Endothelial cell (in vitro differentiated cells): ENCODE results near the gene C16orf95. TPM values are rescaled to one million over a fixed set of nuclear protein-coding genes. Genes with fewer than 3 reads are reported as not detected.
"Not testable (repeated sequence)": the region's sequence is repeated elsewhere in the genome, so short reads cannot be mapped to it uniquely, and the experiment has no call there.

Experiments used
- DNase-seq: peaks from one replicate; pipeline ENCODE4 v3.0.0; 2021; ENCODE audit warnings: low spot score
- H3K27ac Mint-ChIP-seq: one replicate; pipeline ENCODE4 v1.8.0; 2021; ENCODE audit warnings: mixed read lengths, inconsistent platforms; ENCODE audit not compliant: unreplicated experiment
- H3K27me3 Mint-ChIP-seq: one replicate; pipeline ENCODE4 v1.8.0; 2021; ENCODE audit warnings: mild to moderate bottlenecking, moderate library complexity, mixed read lengths, inconsistent platforms; ENCODE audit not compliant: unreplicated experiment
- H3K36me3 Mint-ChIP-seq: one replicate; pipeline ENCODE4 v1.8.0; 2021; ENCODE audit warnings: mild to moderate bottlenecking, low read depth, mixed read lengths, inconsistent platforms; ENCODE audit not compliant: unreplicated experiment
- H3K4me1 Mint-ChIP-seq: one replicate; pipeline ENCODE4 v1.8.0; 2021; ENCODE audit warnings: mild to moderate bottlenecking, mixed read lengths, inconsistent platforms; ENCODE audit not compliant: unreplicated experiment
- H3K4me3 Mint-ChIP-seq: one replicate; pipeline ENCODE4 v1.8.0; 2021; ENCODE audit warnings: mild to moderate bottlenecking, mixed read lengths, inconsistent platforms; ENCODE audit not compliant: unreplicated experiment
- H3K9me3 Mint-ChIP-seq: one replicate; pipeline ENCODE4 v1.8.0; 2021; ENCODE audit warnings: mixed read lengths, inconsistent platforms; ENCODE audit not compliant: unreplicated experiment
- total RNA-seq: library from RNA; stranded (reverse); fragmentation: NEBNext Ultra II Directional; extraction: Animal tissue kit (Norgen Biotek cat#: 25700); gene quantifications from one replicate; pipeline ENCODE4 v1.2.1, GENCODE V29; 2021; ENCODE audit not compliant: unreplicated experiment
- TF ChIP-seq, protein P1 (sequence below): fragments of 200-600 bp; sonication (generic); IDR thresholded peaks from one replicate; pipeline ENCODE4 v1.5.0; 2021; ENCODE audit warnings: antibody characterized with exemption; ENCODE audit not compliant: unreplicated experiment

C16orf95 gene
- total RNA-seq, 1 donor from 2014 or later, result 6.5 TPM

DNA sequence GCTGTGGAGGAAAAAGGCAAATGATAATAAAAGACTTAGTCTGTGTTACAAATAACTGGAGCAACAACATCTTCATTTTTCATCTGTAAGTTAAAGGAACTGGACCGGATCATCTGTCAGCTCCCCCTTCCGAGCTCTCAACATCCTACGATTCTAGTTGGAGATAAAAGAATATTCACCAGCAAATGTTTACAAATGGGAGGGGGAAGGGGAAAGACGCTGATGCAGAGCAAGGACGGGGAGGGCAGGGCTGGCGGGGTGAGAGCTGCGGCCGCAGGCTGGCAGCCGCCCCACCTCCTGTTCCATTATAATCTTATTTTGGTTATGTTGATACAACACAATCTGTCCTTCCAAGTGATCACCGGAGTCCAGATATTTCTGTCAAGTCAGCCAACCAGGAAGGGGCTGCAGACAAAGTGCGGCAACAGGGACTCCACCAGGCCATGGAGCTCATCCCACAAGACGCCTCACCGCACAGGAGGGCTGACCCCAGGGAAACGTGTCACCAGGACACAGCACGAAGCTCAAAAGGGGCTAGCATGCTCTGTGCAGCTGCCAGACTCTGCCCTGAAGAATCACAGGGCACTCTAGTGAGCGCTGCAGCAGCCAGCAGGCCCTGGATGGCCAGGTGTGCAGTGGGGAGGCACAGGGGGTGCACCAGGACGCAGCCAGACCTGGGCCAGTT lies 46.7 kb upstream of the C16orf95 start:
- no peak for DNase-seq
- TF ChIP-seq, protein P1, sequence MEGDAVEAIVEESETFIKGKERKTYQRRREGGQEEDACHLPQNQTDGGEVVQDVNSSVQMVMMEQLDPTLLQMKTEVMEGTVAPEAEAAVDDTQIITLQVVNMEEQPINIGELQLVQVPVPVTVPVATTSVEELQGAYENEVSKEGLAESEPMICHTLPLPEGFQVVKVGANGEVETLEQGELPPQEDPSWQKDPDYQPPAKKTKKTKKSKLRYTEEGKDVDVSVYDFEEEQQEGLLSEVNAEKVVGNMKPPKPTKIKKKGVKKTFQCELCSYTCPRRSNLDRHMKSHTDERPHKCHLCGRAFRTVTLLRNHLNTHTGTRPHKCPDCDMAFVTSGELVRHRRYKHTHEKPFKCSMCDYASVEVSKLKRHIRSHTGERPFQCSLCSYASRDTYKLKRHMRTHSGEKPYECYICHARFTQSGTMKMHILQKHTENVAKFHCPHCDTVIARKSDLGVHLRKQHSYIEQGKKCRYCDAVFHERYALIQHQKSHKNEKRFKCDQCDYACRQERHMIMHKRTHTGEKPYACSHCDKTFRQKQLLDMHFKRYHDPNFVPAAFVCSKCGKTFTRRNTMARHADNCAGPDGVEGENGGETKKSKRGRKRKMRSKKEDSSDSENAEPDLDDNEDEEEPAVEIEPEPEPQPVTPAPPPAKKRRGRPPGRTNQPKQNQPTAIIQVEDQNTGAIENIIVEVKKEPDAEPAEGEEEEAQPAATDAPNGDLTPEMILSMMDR, result no peak
- H3K9me3 Mint-ChIP-seq, result no peaks in the 10 kb centered on the region
- H3K27ac Mint-ChIP-seq, result no peak overlapping the region
- H3K4me3 Mint-ChIP-seq, result no peak overlapping the region
- H3K36me3 Mint-ChIP-seq, result no peaks in the 10 kb centered on the region
- H3K4me1 Mint-ChIP-seq, result peaks cover 8% of the 10 kb centered on the region
- H3K27me3 Mint-ChIP-seq, result no peaks in the 10 kb centered on the region

- not testable (repeated sequence) for H3K27ac Mint-ChIP-seq, DNase-seq, H3K4me3 Mint-ChIP-seq, H3K4me1 Mint-ChIP-seq, H3K27me3 Mint-ChIP-seq, H3K36me3 Mint-ChIP-seq, H3K9me3 Mint-ChIP-seq
Observed at GRCh38 chr16:87362828-87363559, 45.8 kb upstream of the C16orf95 start.

GRCh38 chr16:87361916-87362619 lies 44.9 kb upstream of the C16orf95 start:
- Mint-ChIP-seq H3K27ac (no peak overlapping the region), H3K9me3 (no peaks in the 10 kb centered on the region), H3K27me3 (no peaks in the 10 kb centered on the region), H3K4me1 (no peaks in the 10 kb centered on the region), H3K4me3 (no peak overlapping the region), H3K36me3 (no peaks in the 10 kb centered on the region)
- TF ChIP-seq, protein P1, result no peak
- DNase-seq, result no peak

GRCh38 chr16:87360862-87361610 lies 43.8 kb upstream of the C16orf95 start:
- Mint-ChIP-seq H3K9me3 (no peaks in the 10 kb centered on the region), H3K27me3 (no peaks in the 10 kb centered on the region), H3K36me3 (no peaks in the 10 kb centered on the region), H3K27ac (no peak overlapping the region), H3K4me3 (no peak overlapping the region), H3K4me1 (no peaks in the 10 kb centered on the region)
- TF ChIP-seq, protein P1, result no peak
- no peak for DNase-seq

DNA sequence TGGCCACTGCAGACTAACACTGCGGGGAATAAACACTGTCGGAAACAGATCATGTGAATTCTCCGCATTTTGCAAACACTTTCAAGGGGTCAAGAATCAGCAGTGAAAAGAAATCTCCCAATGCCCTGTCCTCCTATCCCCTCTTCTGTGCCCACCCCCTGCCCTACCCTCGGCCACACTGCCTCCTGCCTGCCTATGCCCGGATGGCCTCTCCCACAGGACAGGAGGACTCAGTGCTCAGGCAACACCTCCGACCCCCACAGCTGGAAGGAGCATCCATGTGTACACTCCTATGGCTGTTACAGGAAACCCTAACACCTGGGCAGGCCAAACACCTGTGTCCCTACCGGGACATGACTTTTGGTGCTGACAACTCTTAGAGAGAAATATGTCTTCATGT lies 41.9 kb upstream of the C16orf95 start:
- Mint-ChIP-seq H3K4me1 (no peaks in the 10 kb centered on the region), H3K27ac (no peak overlapping the region), H3K4me3 (peak overlapping the region; percentile 15), H3K9me3 (no peaks in the 10 kb centered on the region), H3K36me3 (no peaks in the 10 kb centered on the region), H3K27me3 (no peaks in the 10 kb centered on the region)
- TF ChIP-seq, protein P1, result no peak
- no peak for DNase-seq
